Activated CD4-positive, alpha-beta T cell treated with anti-CD3 and anti-CD28 coated beads for 24 hours (primary cell): ENCODE data around the gene FARS2.
"Not testable (repeated sequence)": the region's sequence is repeated elsewhere in the genome, so short reads cannot be mapped to it uniquely, and the experiment has no call there.

Source experiments
- DNase-seq, 2 donors: peaks; one replicate each; pipeline ENCODE4 v3.0.0-alpha.2; 2020; ENCODE audit warnings: low read depth in 2 of 2

The FARS2 gene

DNA sequence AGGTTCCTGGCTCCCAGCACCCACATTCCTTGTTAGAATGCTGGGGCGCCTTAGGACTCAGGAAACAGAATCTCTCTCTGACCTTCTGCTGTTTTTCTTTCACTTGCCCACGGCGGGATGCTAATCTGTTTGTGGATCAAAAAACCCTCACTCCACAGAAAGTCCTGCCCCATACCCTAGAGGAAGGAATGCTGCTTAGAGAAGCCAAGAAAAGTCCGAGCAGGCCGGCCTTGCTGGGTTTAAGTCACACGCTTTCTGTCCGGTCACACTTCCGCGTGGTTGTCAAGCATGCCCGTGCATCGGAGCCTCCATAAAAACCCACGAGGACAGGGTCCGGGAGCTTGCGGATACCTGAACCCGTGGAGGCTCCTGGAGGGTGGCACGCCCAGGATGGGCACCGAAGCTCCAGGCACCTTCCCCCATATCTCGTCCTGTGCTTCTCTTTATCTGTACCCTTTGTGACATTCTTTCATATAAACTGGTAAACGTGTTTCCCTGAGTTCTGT, 522.3 kb downstream of the FARS2 start:
- DNase-seq, result no peak

DNA sequence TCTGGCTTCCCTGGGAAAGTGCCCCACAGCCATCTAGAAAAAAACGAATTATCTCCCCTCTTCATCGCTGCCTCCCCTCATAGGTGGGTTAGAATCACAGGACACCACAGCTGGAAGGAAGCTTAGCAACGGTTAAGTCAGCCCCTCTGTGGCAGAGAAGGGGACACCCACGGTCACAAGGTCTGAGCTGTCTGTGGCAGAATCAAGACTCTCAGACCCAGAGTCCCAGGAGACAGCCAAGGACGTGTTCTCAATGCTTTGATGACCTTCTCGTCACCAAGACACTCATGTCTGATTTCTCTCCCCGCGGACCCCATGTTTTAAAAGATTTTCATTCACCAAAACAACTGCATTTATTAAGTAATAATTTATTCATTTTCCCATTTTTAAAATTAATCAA, 523.9 kb downstream of the FARS2 start:
- DNase-seq, result no peak

DNA sequence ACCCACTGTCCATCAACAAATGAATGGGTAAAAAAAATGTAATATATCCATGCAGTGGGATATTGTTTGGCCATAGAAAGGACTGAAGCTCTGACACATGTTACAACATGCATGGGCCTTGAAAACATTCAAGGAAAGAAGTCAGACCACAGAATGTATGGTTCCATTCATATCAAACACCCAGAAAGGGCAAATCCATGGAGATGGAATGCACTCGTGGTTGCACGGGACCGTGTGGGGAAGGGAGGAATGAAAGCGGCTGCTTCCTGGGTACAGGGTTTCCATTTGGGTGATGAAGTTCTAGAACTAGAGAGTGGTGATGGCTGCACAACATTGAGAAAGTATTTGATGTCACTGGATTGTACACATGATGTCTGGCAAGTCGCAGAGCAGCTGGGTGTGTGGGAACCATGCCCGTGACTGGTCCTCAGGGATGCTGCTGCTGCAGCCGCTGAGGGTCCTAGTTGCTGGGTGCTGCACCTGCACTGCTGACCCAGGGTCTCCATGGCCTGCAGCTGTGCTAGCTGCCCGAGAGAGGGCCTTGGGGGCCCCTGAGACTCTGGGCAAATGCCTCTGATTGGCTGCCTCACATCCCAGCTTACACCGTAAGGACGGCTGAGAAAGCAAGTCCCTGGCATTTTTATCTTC, 525.1 kb downstream of the FARS2 start:
- no peak for DNase-seq

DNA sequence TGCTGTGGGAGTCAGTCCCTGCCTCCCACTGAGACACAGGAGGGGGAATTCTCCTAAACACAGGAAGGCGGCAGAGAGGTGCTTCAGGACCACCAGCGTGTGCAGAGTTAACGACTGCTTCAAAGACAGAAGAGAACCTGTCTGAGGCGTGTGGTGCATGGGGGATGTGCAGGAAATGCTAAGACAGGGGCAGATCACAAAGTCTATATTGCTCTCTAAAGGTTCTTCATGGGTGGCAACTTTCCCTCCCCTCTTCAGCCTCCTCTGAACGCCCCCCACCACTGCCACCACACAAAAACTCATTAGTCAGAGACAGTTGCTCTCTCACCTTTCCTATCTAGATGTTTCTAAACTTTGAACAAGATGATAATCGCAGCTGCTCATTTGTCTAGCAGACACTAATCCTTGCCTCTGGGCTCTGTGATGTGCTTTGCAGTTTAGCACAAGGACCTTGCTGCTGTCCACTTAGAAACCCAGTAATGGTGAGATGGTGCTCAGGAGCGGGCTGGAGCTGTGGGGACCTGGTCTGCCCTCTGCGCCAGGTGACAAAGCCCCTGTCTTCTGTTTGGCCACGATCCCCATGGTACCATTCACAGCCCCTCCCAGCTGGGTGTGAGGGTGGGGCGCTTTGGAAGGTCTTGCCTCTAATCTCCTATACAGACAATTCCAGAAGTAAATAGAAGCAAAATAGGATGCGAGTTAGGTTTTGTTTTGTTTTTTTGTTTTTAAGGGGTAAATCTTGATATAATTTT, 525.8 kb downstream of the FARS2 start:
- no peak for DNase-seq

DNA sequence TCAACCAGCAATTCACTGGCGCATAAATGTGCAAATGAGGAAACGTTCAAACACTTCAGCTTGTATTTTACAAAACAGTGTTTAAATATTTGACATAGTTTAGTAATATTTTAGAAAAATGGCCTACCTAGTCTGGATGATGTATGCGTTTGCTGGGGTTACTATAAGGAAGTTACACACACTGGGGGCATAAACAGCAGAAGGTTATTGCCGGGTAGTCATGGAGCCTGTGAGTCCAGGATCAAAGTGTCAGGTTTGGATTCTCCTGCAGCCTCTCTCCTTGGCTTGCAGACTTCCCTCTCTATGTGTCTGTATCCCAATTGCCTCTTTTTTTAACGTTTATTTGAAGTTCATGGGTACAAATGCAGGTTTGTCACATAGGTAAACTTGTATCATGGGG, 528.1 kb downstream of the FARS2 start:
- DNase-seq, result not testable (repeated sequence)

DNA sequence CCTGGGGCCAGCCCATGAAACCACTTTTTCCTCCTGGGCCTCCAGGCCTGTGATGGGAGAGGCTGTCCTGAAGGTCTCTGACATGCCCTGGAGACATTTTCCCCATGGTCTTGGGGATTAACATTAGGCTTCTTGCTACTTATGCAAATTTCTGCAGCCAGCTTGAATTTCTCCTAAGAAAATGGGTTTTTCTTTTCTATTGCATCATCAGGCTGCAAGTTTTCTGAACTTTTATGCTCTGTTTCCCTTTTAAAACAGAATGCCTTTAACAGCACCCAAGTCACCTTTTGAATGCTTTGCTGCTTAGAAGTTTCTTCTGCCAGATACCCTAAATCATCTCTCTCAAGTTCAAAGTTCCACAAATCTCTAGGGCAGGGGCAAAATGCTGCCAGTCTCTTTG, 535.2 kb downstream of the FARS2 start:
- DNase-seq, result not testable (repeated sequence)

DNA sequence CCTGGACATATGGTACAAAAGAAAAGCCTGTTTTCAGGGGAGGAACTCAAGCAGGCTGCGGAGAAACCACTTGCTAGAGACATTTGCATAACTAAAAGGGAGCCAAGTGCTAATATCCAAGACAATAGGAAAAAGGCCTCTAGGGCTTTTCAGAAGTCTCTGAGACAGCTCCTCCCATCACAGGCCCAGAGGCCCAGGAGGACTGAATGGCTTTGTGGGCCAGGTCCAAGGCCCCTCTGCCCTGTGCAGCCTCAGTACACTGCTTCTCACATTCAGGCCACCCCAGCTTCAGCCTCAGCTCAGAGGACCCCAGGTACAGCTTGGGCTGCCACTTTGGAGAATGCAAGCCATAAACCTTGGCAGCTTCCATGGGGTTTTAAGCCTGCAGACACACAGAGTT, 545.1 kb downstream of the FARS2 start:
- not testable (repeated sequence) for DNase-seq

DNA sequence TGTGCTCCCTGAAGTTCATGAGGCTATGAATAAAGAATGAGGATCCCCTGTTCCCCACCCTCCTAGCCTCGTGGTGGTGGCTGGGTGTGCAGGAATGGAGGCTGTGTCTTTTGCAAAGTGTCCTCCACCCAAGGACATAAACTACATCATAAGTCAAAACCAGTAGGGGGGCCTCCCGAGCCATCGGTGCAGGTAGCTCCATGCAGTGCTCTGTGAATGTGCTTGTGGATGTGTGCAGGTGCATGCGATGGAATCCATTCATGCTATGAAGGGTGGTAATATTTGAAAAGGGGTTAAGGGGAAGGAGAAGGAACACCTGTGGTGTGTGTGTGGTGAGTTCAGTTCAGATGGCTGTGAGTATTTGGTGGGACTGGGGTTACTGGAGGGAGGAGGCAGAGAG, 548.1 kb downstream of the FARS2 start:
- DNase-seq, result no peak

DNA sequence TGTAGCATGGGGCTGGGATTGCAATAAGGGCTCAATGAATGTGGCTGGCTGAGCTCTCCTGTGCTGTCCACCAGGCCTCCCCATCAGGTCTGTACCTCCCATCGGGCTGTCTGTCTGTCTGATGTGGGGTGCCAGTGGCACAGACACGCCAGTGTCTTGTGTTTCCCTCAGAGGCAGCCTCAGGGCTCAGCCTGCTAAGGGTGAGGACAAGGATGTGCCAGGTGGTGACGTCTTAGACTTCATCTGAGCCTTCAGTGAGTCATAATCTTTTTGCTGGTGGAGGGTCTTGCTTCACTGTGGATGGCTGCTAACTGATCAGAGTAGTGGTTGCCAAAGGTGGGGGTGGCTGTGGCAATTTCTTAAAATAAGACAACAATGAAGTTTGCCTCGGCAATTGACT, 550.7 kb downstream of the FARS2 start:
- DNase-seq, result no peak

DNA sequence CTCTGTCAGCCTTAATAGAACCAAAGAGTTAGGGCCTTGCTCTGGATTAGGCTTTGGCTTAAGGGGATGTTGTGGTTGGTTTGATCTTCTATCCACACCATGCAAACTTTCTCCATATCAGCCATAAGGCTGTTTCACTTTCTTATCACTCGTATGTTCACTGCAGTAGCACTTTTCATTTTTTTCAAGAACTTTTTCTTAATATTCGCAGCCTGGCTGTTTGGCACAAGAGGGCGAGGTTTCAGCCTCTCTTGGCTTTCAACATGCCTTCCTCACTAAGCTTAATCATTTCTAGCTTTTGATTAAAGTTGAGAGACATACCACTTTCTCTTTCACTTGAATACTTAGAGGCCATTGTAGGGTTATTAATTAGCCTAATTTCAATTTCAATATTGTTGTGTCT, 552.3 kb downstream of the FARS2 start:
- no peak for DNase-seq

DNA sequence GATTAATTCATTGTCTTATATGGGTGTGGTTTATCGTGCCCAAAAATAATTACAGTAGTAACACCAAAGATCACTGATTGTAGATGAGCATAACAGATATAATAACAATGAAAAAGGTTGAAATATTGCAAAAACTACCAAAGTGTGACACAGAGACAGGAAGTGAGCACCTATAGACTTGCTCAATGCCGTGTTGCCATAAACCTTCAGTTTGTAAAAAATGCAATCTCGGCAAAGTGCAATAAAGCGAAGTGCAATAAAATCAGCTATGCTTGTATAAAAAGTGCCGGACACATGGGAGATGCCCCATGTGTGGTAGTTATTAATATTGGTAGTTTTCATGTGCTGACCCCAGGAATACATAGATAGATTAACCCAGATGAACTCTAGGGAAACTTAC, 552.8 kb downstream of the FARS2 start:
- DNase-seq, result no peak

DNA sequence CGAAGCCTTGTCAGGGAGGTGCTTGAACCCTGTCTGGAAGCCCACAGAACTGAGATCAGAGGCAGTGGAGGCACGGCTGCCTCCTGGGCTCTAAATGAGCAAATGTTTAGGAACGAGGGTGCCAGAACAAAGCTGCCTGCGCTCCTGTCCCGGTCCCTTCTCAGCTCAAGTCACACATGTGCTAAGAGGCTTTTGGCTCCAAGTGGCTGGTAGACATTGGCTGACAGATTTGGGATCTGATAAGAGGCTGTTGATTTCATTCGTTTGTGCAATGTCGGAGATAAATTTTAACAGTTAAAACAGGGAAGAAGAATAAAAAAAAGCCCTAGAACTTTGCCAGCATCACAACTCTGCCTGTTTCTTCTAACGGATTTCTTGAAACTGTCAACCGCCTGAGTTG, 553.6 kb downstream of the FARS2 start:
- no peak for DNase-seq

DNA sequence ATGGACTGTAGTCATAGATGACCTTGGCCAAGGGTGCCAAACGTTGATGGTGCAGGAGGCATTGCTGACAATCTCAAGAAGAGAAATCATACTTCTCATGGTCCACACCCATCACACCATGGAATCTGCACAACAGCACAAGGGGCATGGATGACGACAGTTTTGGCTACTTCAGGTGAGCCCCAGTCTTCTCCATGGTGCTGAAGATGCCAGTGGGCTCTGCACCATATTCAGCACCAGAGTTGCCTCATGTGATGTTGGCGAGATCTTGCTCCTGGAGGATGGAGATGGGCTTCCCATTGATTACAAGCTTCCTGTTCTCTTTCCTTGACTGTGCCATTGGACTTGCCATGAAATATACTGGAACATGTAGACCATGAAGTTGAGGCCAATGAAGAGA, 556.6 kb downstream of the FARS2 start:
- no peak for DNase-seq

DNA sequence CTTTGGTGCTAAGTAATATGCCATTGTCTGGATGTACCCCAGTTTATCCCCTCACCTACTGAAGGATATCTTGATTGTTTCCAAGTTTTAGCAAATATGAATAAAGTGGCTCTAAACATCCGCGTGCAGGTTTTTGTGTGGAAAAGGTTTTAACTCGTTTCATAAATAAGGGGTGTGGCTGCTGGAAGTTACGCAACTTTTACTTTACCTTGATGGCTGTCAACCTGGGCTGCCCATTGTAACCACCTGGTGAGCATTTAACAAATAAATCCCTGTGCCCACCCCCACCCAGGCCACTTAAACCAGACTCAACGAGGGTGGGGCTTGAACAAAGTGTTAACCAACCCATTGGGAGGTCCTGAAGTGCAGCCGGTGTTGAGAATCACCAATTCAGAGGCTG, 557.6 kb downstream of the FARS2 start:
- no peak for DNase-seq
